SKM-1 treated with dmso at 0.1 percent for 144 hours (cell line): ENCODE data around the gene ZNF227.
"Not testable (repeated sequence)": the region's sequence is repeated elsewhere in the genome, so short reads cannot be mapped to it uniquely, and the experiment has no call there.

Experiments
- DNase-seq: peaks from one replicate; lab custom pipeline; 2025; ENCODE audit not compliant: unreplicated experiment; lab: John Stamatoyannopoulos, UW

The ZNF227 gene

GRCh38 chr19:44236384-44236783, 24.1 kb downstream of the ZNF227 start:
- no peak for DNase-seq

GRCh38 chr19:44252332-44252731, 40.0 kb downstream of the ZNF227 start:
- DNase-seq, result not testable (repeated sequence)

- not testable (repeated sequence) for DNase-seq
These were observed 41.1 kb downstream of the ZNF227 start for GRCh38 chr19:44253392-44253791.

GRCh38 chr19:44254496-44254895, 42.2 kb downstream of the ZNF227 start:
- no peak for DNase-seq

- DNase-seq, result no peak
These were observed 43.5 kb downstream of the ZNF227 start for GRCh38 chr19:44255705-44256411.

- DNase-seq, result no peak
These were observed 45.8 kb downstream of the ZNF227 start for GRCh38 chr19:44258136-44258535.

- no peak for DNase-seq
These were observed 46.6 kb downstream of the ZNF227 start for GRCh38 chr19:44258835-44259413.

GRCh38 chr19:44260343-44260681, 48.0 kb downstream of the ZNF227 start:
- DNase-seq, result no peak

- DNase-seq, result no peak
These were observed 48.5 kb downstream of the ZNF227 start for GRCh38 chr19:44260695-44261446.

GRCh38 chr19:44277331-44277730, 65.0 kb downstream of the ZNF227 start:
- no peak for DNase-seq

GRCh38 chr19:44278181-44278690, 65.9 kb downstream of the ZNF227 start:
- no peak for DNase-seq

- no peak for DNase-seq
These were observed 68.6 kb downstream of the ZNF227 start for GRCh38 chr19:44280916-44281315.

GRCh38 chr19:44282846-44283245, 70.5 kb downstream of the ZNF227 start:
- DNase-seq, result no peak

GRCh38 chr19:44284968-44285367, 72.6 kb downstream of the ZNF227 start:
- no peak for DNase-seq
